ENCODE data around the gene CEPT1.

Gene CEPT1

DNA sequence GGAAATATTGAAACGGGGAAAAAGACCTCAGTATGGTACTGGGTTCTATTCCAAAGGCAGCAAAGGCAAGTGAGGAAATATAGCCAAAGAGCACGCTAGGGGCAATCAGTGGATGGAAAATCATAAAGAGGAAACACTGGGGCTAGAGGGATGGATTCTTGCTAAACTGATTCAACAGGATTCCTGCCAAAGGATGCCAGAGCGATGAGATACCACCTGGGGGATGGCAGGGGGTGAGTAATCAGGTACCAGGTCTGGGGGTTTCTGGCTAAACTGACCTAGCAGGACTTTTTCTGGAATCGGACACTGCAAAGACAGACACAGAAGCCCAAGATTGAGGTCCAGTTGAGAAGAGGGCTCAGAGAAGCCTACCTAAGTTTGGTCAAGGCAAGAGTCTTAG lies 94.2 kb downstream of the CEPT1 start:
- TF ChIP-seq, protein P1, sequence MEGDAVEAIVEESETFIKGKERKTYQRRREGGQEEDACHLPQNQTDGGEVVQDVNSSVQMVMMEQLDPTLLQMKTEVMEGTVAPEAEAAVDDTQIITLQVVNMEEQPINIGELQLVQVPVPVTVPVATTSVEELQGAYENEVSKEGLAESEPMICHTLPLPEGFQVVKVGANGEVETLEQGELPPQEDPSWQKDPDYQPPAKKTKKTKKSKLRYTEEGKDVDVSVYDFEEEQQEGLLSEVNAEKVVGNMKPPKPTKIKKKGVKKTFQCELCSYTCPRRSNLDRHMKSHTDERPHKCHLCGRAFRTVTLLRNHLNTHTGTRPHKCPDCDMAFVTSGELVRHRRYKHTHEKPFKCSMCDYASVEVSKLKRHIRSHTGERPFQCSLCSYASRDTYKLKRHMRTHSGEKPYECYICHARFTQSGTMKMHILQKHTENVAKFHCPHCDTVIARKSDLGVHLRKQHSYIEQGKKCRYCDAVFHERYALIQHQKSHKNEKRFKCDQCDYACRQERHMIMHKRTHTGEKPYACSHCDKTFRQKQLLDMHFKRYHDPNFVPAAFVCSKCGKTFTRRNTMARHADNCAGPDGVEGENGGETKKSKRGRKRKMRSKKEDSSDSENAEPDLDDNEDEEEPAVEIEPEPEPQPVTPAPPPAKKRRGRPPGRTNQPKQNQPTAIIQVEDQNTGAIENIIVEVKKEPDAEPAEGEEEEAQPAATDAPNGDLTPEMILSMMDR (IDR thresholded peaks at IDR 0.05), result no peak

Data from LNCAP (cell line).